Body of pancreas (tissue), 4 donors: ENCODE results near the gene GDPD4. TPM values are rescaled to one million over a fixed set of nuclear protein-coding genes. Genes with fewer than 3 reads are reported as not detected.

ENCODE experiments used
- ATAC-seq: fragments of 150-250 bp; one replicate; pipeline ENCODE4 v1.9.1; 2016
- DNase-seq, 4 donors: peaks; one replicate each; pipeline ENCODE4 v3.0.0-alpha.2; 2019
- H3K27ac ChIP-seq, 4 donors: fragments of 200-600 bp; sonication (generic); 1 replicate in 3 of 4; 2 replicates in 1 of 4; pipeline versions ENCODE4 v1.5.1 to v1.6.1; 2016 to 2019; ENCODE audit warnings: mild to moderate bottlenecking in 1 of 4, mixed read lengths in 1 of 4, moderate library complexity in 1 of 4
- H3K27me3 ChIP-seq, 2 donors: fragments of 200-600 bp; sonication (generic); one replicate each; pipeline ENCODE4 v1.6.0; 2016; ENCODE audit warnings: mild to moderate bottlenecking in 1 of 2
- H3K36me3 ChIP-seq, 2 donors: fragments of 200-600 bp; sonication (generic); replicated peaks in 1 of 2; 2 replicates each; pipeline ENCODE4 v1.5.1; 2016; ENCODE audit warnings: low read depth in 2 of 2; ENCODE audit not compliant: insufficient read depth in 1 of 2
- H3K4me1 ChIP-seq: fragments of 200-600 bp; sonication (generic); one replicate; pipeline ENCODE4 v1.6.0; 2016
- H3K4me3 ChIP-seq, 2 donors: fragments of 200-600 bp; sonication (generic); 1 replicate in 1 of 2; 2 replicates in 1 of 2; pipeline ENCODE4 v1.5.1; 2016 to 2019
- H3K9me3 ChIP-seq, 3 donors: fragments of 200-600 bp; sonication (generic); 1 replicate in 2 of 3; 2 replicates in 1 of 3; pipeline ENCODE4 v1.5.1; 2016
- POLR2A ChIP-seq, 3 donors: fragments of 450-650 bp; IDR thresholded peaks; one replicate each; pipeline ENCODE4 v1.6.1; 2016; ENCODE audit warnings: antibody characterized with exemption in 3 of 3, mild to moderate bottlenecking in 2 of 3
- WGBS, 2 donors: methylation state at CpG; one replicate each; pipeline ENCODE4 v1.1.5; 2017; 5-methylcytosine and 5-hydroxymethylcytosine counted together
- intact Hi-C: fragments of 100-400 bp; cut with DNase I; formaldehyde crosslinking; loops from one replicate; pipeline ENCODE4 v1.15.1; 2023
- total RNA-seq, 2 donors: library from RNA; depleted of rRNA; stranded (reverse); fragments of >200 nt; gene quantifications; one replicate each; pipeline ENCODE4 v1.1.0, GENCODE V29; 2016
- TF ChIP-seq, protein P1 (sequence below), 7 experiments: fragments of 450-650 bp in 4 of 7; fragments of 200-600 bp in 3 of 7; sonication (generic) in 3 of 7; IDR thresholded peaks; one replicate each; pipeline ENCODE4 v1.5.1; 2016 to 2019; ENCODE audit warnings: antibody characterized with exemption in 7 of 7

Gene GDPD4
- total RNA-seq, 2 donors from 2014 or later: not detected

- no peaks in the 10 kb centered on the region for H3K27me3 ChIP-seq
- WGBS, 2 donors: 93% methylated on average over 6 to 12 of the region's 13 CpGs
- intact Hi-C loops: no loop called here
- no peaks in the 10 kb centered on the region for H3K36me3 ChIP-seq
- peak in 1 of 4 donors; percentile 5 for DNase-seq
- no peaks in the 10 kb centered on the region for H3K9me3 ChIP-seq
- no peak for ATAC-seq
- H3K4me3 ChIP-seq: no peak overlapping the region
- no peak for TF ChIP-seq POLR2A (IDR thresholded peaks at IDR 0.05)
- TF ChIP-seq, protein P1, sequence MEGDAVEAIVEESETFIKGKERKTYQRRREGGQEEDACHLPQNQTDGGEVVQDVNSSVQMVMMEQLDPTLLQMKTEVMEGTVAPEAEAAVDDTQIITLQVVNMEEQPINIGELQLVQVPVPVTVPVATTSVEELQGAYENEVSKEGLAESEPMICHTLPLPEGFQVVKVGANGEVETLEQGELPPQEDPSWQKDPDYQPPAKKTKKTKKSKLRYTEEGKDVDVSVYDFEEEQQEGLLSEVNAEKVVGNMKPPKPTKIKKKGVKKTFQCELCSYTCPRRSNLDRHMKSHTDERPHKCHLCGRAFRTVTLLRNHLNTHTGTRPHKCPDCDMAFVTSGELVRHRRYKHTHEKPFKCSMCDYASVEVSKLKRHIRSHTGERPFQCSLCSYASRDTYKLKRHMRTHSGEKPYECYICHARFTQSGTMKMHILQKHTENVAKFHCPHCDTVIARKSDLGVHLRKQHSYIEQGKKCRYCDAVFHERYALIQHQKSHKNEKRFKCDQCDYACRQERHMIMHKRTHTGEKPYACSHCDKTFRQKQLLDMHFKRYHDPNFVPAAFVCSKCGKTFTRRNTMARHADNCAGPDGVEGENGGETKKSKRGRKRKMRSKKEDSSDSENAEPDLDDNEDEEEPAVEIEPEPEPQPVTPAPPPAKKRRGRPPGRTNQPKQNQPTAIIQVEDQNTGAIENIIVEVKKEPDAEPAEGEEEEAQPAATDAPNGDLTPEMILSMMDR (IDR thresholded peaks at IDR 0.05): no peak
- H3K27ac ChIP-seq: no peak overlapping the region
- H3K4me1 ChIP-seq: no peaks in the 10 kb centered on the region
Measured at GRCh38 chr11:77199137-77199745, 102.2 kb downstream of the GDPD4 start.

GRCh38 chr11:77198440-77198849 is 103.0 kb downstream of the GDPD4 start:
- Histone ChIP-seq H3K9me3 (no peaks in the 10 kb centered on the region), H3K27me3 (no peaks in the 10 kb centered on the region), H3K27ac (no peak overlapping the region), H3K4me3 (no peak overlapping the region), H3K36me3 (no peaks in the 10 kb centered on the region), H3K4me1 (no peaks in the 10 kb centered on the region)
- intact Hi-C loops: no loop called here
- TF ChIP-seq, protein P1 (IDR thresholded peaks at IDR 0.05): no peak
- no peak for TF ChIP-seq POLR2A (IDR thresholded peaks at IDR 0.05)
- ATAC-seq (no peak), DNase-seq (peak in 3 of 4 donors; percentile 9 to 23 (median 11))
- WGBS, 2 donors: 82 to 92% methylated on average over 11 of the region's 11 CpGs

GRCh38 chr11:77197626-77198320 is 103.7 kb downstream of the GDPD4 start:
- DNase-seq (peak in 2 of 4 donors; percentile 6 to 7), ATAC-seq (no peak)
- H3K27ac ChIP-seq: no peak overlapping the region
- no peaks in the 10 kb centered on the region for H3K9me3 ChIP-seq
- TF ChIP-seq, protein P1 (IDR thresholded peaks at IDR 0.05): no peak
- no peak for TF ChIP-seq POLR2A (IDR thresholded peaks at IDR 0.05)
- intact Hi-C loops: no loop called here
- H3K36me3 ChIP-seq: no peaks in the 10 kb centered on the region
- H3K4me1 ChIP-seq: no peaks in the 10 kb centered on the region
- 87 to 90% methylated on average over 5 to 14 of the region's 14 CpGs for WGBS, 2 donors
- no peaks in the 10 kb centered on the region for H3K27me3 ChIP-seq
- H3K4me3 ChIP-seq: no peak overlapping the region

- Histone ChIP-seq H3K9me3 (no peaks in the 10 kb centered on the region), H3K27me3 (no peaks in the 10 kb centered on the region), H3K4me1 (peaks cover 5% of the 10 kb centered on the region), H3K4me3 (no peak overlapping the region), H3K27ac (no peak overlapping the region), H3K36me3 (no peaks in the 10 kb centered on the region)
- ATAC-seq: no peak
- no peak for TF ChIP-seq POLR2A (IDR thresholded peaks at IDR 0.05)
- TF ChIP-seq, protein P1 (IDR thresholded peaks at IDR 0.05): no peak
- peak in 1 of 4 donors; percentile 2 for DNase-seq
- WGBS, 2 donors: 82 to 90% methylated on average over 8 of the region's 8 CpGs
- intact Hi-C loops: no loop called here
Measured at GRCh38 chr11:77196961-77197360, 104.5 kb downstream of the GDPD4 start.
